HEK293 (cell line): ENCODE results near the gene WDR48.

Experiments
- CTCF ChIA-PET: fragments of 350-600 bp; formaldehyde crosslinking; extraction: SDS; loops from one replicate; lab custom pipeline; 2021; ENCODE audit warnings: antibody characterized with exemption; lab: Yijun Ruan, JAX
- POLR2A ChIA-PET: fragments of 300-600 bp; formaldehyde crosslinking; extraction: SDS; loops from one replicate; lab custom pipeline; 2020; ENCODE audit warnings: antibody characterized with exemption, inconsistent platforms; lab: Yijun Ruan, JAX
- H3K27ac ChIP-seq: fragments of 200-500 bp; sonication (Bioruptor generic); 2 replicates; pipeline ENCODE4 v1.5.1; 2014; ENCODE audit warnings: low read depth, low read length, control low read depth, inconsistent platforms; ENCODE audit errors: extremely low read depth
- H3K36me3 ChIP-seq, 2 experiments: fragments of 200-500 bp in 1 of 2; sonication (Bioruptor generic) in 1 of 2; 1 replicate in 1 of 2; 2 replicates in 1 of 2; pipeline ENCODE4 v1.5.1; 2014 to 2017; ENCODE audit warnings: inconsistent platforms in 2 of 2, low read length in 2 of 2; ENCODE audit not compliant: control insufficient read depth in 2 of 2, insufficient read depth in 1 of 2
- H3K4me1 ChIP-seq: fragments of 200-500 bp; sonication (Bioruptor generic); 2 replicates; pipeline ENCODE4 v1.5.1; 2014; ENCODE audit warnings: mild to moderate bottlenecking, low read length, inconsistent platforms; ENCODE audit not compliant: control insufficient read depth, insufficient read depth
- H3K4me3 ChIP-seq: 2 replicates; pipeline ENCODE4 v1.5.1; 2011; ENCODE audit warnings: low read depth, mild to moderate bottlenecking, control low read depth, low read length, moderate library complexity
- H3K9me3 ChIP-seq: fragments of 200-500 bp; sonication (Bioruptor generic); 2 replicates; pipeline ENCODE4 v1.5.1; 2014; ENCODE audit warnings: low read depth, low read length, inconsistent platforms; ENCODE audit not compliant: control insufficient read depth, insufficient read depth
- EGR2 ChIP-seq: fragments of 450-650 bp; formaldehyde crosslinking; IDR thresholded peaks from 2 replicates; pipeline ENCODE4 v1.5.1; 2016; ENCODE audit warnings: low read depth, missing biosample characterization, missing genetic modification characterization
- GLI2 ChIP-seq: fragments of 450-650 bp; formaldehyde crosslinking; IDR thresholded peaks from 2 replicates; pipeline ENCODE4; 2017; ENCODE audit warnings: missing biosample characterization, missing genetic modification characterization, low read depth, borderline replicate concordance
- GLIS1 ChIP-seq: fragments of 450-650 bp; formaldehyde crosslinking; IDR thresholded peaks from 2 replicates; pipeline ENCODE4 v1.5.1; 2016; ENCODE audit warnings: missing biosample characterization, missing genetic modification characterization
- HIC1 ChIP-seq: fragments of 450-650 bp; formaldehyde crosslinking; IDR thresholded peaks from 2 replicates; pipeline ENCODE4 v1.5.1; 2016; ENCODE audit warnings: missing biosample characterization, missing genetic modification characterization
- YY2 ChIP-seq: fragments of 450-650 bp; formaldehyde crosslinking; IDR thresholded peaks from 2 replicates; pipeline ENCODE4 v1.5.1; 2016; ENCODE audit warnings: missing biosample characterization, missing genetic modification characterization
- ZBTB44 ChIP-seq: fragments of 450-650 bp; IDR thresholded peaks from 2 replicates; pipeline ENCODE4 v1.5.1; 2018; ENCODE audit warnings: missing biosample characterization, mild to moderate bottlenecking, missing genetic modification characterization
- ZBTB48 ChIP-seq: fragments of 450-650 bp; formaldehyde crosslinking; IDR thresholded peaks from 2 replicates; pipeline ENCODE4 v1.5.1; 2016; ENCODE audit warnings: missing biosample characterization, missing genetic modification characterization
- ZBTB6 ChIP-seq: fragments of 450-650 bp; formaldehyde crosslinking; IDR thresholded peaks from 2 replicates; pipeline ENCODE4 v1.5.1; 2017; ENCODE audit warnings: missing biosample characterization, missing genetic modification characterization
- ZBTB8A ChIP-seq: fragments of 450-650 bp; formaldehyde crosslinking; IDR thresholded peaks from 2 replicates; pipeline ENCODE4 v1.5.1; 2016; ENCODE audit warnings: missing biosample characterization, missing genetic modification characterization
- ZIC2 ChIP-seq: fragments of 450-650 bp; formaldehyde crosslinking; IDR thresholded peaks from 2 replicates; pipeline ENCODE4 v1.5.1; 2016; ENCODE audit warnings: missing biosample characterization, missing genetic modification characterization
- ZNF114 ChIP-seq: fragments of 450-650 bp; formaldehyde crosslinking; IDR thresholded peaks from 2 replicates; pipeline ENCODE4 v1.5.0; 2017; ENCODE audit warnings: missing biosample characterization, missing genetic modification characterization
- ZNF19 ChIP-seq: fragments of 450-650 bp; formaldehyde crosslinking; IDR thresholded peaks from 2 replicates; pipeline ENCODE4; 2016; ENCODE audit warnings: missing biosample characterization, missing genetic modification characterization, low read depth
- ZNF354C ChIP-seq: fragments of 450-650 bp; formaldehyde crosslinking; IDR thresholded peaks from 2 replicates; pipeline ENCODE4 v1.5.1; 2016; ENCODE audit warnings: missing biosample characterization, missing genetic modification characterization, low read depth, borderline replicate concordance
- ZNF416 ChIP-seq: fragments of 450-650 bp; formaldehyde crosslinking; IDR thresholded peaks from 2 replicates; pipeline ENCODE4 v1.5.1; 2016; ENCODE audit warnings: missing biosample characterization, missing genetic modification characterization
- ZNF423 ChIP-seq: fragments of 450-650 bp; formaldehyde crosslinking; IDR thresholded peaks from 2 replicates; pipeline ENCODE4 v1.5.1; 2016; ENCODE audit warnings: missing biosample characterization, missing genetic modification characterization
- ZNF473 ChIP-seq: fragments of 450-650 bp; formaldehyde crosslinking; IDR thresholded peaks from 2 replicates; pipeline ENCODE4 v1.5.1; 2017; ENCODE audit warnings: missing biosample characterization, missing genetic modification characterization
- ZNF513 ChIP-seq: fragments of 450-650 bp; IDR thresholded peaks from 2 replicates; pipeline ENCODE4 v1.5.1; 2018; ENCODE audit warnings: missing biosample characterization, missing genetic modification characterization
- ZNF621 ChIP-seq: fragments of 450-650 bp; formaldehyde crosslinking; IDR thresholded peaks from 2 replicates; pipeline ENCODE4 v1.5.1; 2017; ENCODE audit warnings: missing biosample characterization, missing genetic modification characterization
- ZNF623 ChIP-seq: fragments of 450-650 bp; formaldehyde crosslinking; IDR thresholded peaks from 2 replicates; pipeline ENCODE4 v1.5.1; 2016; ENCODE audit warnings: missing biosample characterization, missing genetic modification characterization
- ZNF639 ChIP-seq: fragments of 450-650 bp; formaldehyde crosslinking; IDR thresholded peaks from 2 replicates; pipeline ENCODE4 v1.5.1; 2016; ENCODE audit warnings: missing biosample characterization, missing genetic modification characterization
- ZSCAN16 ChIP-seq: fragments of 450-650 bp; formaldehyde crosslinking; IDR thresholded peaks from 2 replicates; pipeline ENCODE4 v1.5.1; 2016; ENCODE audit warnings: missing biosample characterization, missing genetic modification characterization

The WDR48 gene

GRCh38 chr3:39101022-39101689, 49.3 kb downstream of the WDR48 start (continued):
- TF ChIP-seq ZBTB6: peak; percentile 61; the same call in 1 of the 2 replicates
- peak; percentile 76 for TF ChIP-seq ZBTB48
- no peak for TF ChIP-seq ZNF513 (tag by site-specific recombination)
- no peak for TF ChIP-seq ZSCAN16 (tag by site-specific recombination)

GRCh38 chr3:39102504-39103323, 50.9 kb downstream of the WDR48 start:
- no peak for TF ChIP-seq ZNF623
- no peak for TF ChIP-seq ZNF114
- TF ChIP-seq YY2 (tag by site-specific recombination): no peak
- no peak for TF ChIP-seq HIC1 (tag by site-specific recombination)
- no peak for TF ChIP-seq ZNF354C (tag by site-specific recombination)
- no peak for TF ChIP-seq ZNF416
- TF ChIP-seq ZBTB44 (tag by site-specific recombination): no peak
- TF ChIP-seq ZNF473 (tag by site-specific recombination): no peak
- 0 out of 2 replicates have a peak, but pooled peaks have one; percentile 8 for TF ChIP-seq EGR2 (tag by site-specific recombination)
- TF ChIP-seq ZBTB8A (tag by site-specific recombination): no peak
- no peak for TF ChIP-seq GLI2 (tag by site-specific recombination)
- no peak for TF ChIP-seq ZNF621
- no peak for TF ChIP-seq ZNF423 (tag by site-specific recombination)
- TF ChIP-seq ZNF19 (tag by site-specific recombination): no peak
- no peak for TF ChIP-seq ZNF639 (tag by site-specific recombination)
- peak; percentile 77 for TF ChIP-seq GLIS1 (tag by site-specific recombination)
- TF ChIP-seq ZIC2 (tag by site-specific recombination): no peak
- ChIA-PET CTCF (interaction anchor here (0.7 to 2.4 kb wide), 2 partner anchors 32 to 185 kb away, joined by 3 to 11 read pairs; no protein-coding TSS in a partner anchor), POLR2A (no interaction called here)
- no peaks in the 10 kb centered on the region for H3K9me3 ChIP-seq
- no peaks in the 10 kb centered on the region for H3K4me1 ChIP-seq
- H3K4me3 ChIP-seq: no peak overlapping the region
- no peak overlapping the region for H3K27ac ChIP-seq
- H3K36me3 ChIP-seq: peaks cover 0 to 45% of the 10 kb centered on the region in 2 experiments; a peak in 1 of 3 replicates
